HG02798 (cell line): ENCODE data around the gene FAM184A.
A peak's percentile ranks its signal among the peaks of the same experiment; 100 is the strongest.
"Not testable (repeated sequence)": the region's sequence is repeated elsewhere in the genome, so short reads cannot be mapped to it uniquely, and the experiment has no call there.

Source experiments
- ATAC-seq: cut with Tn5 transposase; IDR thresholded peaks from one replicate; pipeline ENCODE4 v1.9.1; 2021; ENCODE audit warnings: mild to moderate bottlenecking; ENCODE audit not compliant: unreplicated experiment, poor library complexity

FAM184A gene, protein sequence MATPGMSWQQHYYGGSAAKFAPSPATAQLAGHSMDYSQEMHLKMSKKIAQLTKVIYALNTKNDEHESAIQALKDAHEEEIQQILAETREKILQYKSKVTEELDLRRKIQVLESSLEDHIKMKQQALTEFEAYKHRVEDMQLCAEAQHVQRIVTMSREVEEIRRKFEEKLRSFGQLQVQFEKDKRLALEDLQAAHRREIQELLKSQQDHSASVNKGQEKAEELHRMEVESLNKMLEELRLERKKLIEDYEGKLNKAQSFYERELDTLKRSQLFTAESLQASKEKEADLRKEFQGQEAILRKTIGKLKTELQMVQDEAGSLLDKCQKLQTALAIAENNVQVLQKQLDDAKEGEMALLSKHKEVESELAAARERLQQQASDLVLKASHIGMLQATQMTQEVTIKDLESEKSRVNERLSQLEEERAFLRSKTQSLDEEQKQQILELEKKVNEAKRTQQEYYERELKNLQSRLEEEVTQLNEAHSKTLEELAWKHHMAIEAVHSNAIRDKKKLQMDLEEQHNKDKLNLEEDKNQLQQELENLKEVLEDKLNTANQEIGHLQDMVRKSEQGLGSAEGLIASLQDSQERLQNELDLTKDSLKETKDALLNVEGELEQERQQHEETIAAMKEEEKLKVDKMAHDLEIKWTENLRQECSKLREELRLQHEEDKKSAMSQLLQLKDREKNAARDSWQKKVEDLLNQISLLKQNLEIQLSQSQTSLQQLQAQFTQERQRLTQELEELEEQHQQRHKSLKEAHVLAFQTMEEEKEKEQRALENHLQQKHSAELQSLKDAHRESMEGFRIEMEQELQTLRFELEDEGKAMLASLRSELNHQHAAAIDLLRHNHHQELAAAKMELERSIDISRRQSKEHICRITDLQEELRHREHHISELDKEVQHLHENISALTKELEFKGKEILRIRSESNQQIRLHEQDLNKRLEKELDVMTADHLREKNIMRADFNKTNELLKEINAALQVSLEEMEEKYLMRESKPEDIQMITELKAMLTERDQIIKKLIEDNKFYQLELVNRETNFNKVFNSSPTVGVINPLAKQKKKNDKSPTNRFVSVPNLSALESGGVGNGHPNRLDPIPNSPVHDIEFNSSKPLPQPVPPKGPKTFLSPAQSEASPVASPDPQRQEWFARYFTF

DNA sequence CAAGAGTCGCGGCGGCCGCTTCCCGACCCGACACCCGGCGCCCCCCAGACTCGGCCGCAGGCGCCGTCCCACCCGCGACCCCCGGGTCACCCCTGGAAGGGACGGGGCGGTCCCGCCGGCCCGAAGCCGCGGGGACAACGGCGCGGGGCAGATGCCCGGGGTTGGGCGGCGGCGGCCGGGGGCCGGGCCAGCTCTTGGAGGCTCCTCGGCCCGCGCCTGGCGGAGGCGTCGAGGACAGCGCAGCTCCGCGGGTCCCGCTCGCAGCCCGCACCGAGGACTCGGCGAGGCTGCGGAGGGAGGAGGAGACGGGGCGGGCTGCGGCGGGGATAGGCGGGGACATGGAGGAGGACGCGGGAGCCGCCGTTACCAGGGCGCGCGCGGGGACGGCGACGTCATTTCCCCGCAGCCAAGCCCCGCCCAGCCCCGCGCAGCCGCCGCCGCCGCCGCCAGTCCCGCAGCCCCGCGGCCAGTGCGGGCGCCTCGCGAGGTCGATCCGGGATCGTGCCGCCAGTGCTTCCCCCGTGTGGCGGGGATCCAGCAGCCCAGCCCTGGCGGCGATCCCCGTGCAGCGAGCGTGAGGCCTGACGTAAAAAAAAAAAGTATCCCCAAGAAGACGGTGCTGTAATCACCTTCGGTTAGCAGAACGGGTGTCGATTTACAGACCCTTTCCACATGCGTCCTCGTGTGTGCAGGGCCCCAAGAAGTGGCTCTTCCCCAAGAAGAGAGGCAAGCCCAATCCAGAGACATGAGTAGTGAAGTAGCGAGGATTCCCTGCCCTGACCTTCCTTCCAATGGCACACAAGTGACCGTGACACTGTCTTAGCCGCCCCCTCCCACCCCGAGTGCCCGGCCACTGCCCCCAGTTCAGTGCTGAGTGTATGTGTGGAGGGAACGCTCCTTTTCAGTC lies at the start of gene FAM184A:
TSS of gene FAM184A (minus strand) at position 289 of the 907 bp plus-strand sequence. CDS start 365 bp downstream, outside the sequence.
- peak; percentile 72 for ATAC-seq

DNA sequence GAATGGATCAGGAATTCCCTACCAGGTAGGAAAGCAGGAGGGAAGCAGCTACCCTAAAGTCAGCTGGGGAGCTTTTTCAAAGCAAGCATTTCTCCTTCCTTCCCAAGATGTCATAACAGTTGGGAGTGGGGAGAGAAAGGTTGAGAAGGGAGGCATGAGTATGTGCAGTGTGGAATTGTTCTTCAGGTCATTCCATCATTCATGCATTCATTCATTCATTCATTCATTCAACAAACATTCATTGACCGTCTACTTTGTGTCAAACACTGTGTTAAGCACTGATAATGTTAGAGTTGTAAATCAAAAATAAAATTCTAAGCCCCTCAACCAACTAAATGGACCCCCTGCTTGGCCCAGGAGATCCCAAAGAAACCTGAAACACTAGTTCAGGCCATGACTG lies 49.2 kb upstream of the FAM184A start:
- no peak for ATAC-seq

DNA sequence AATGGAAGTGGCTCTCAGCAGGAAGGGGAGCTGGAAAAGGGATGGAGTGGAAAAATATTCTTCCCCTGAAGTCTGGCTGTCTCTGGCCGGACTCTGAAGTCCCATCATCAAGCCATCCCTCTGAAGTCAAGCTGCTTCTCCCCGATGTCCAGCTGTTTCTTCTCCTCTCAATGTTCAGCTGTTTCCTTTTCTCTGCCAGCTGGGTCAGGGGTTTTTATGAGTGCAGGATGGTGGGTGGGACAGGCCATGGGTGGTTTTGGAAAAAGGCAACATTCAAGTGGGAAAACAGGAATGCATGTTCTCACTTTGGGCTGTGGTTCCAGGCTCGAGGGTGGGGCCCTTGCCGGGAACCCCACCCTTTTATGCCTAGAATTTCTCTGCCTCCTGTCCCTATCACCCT lies 48.4 kb upstream of the FAM184A start:
- no peak for ATAC-seq

DNA sequence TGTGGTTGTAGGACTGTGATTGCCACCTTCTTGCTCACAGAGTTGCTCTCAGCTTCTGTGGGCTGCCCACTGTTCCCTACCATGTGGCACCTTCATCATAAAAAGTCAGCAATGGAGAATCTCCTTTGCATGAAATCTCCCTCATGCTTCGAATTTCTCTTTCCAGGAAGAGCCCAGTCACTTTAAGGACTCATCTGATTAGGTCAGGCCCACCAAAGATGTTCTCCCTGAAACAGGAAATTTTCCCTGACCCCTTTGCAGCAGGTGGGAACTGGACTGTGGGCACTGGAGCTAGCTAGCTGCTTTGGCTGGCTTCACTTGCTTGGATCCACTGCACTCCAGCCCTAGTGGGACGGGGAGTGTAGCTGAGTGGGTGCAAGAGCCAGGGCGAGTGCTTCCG lies 47.7 kb upstream of the FAM184A start:
- ATAC-seq, result no peak

DNA sequence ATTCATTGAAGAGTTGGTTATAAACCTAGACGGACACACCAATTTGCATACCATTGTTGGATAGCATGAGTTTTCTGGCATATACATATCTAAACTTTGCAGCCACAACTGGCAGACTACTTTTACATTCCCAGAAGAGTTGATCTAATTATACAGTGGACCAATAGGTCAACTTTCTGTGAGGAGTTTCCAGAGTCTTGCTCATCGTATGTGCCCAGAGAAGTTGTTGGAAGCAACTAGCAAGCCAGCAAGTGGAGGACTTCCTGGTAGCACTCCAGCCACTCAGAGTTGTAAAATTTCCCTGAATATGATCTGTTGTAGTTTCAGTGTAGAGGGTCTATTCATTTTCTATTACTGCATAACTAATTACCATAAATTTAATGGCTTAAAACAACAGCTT lies 47.1 kb upstream of the FAM184A start:
- ATAC-seq, result no peak

DNA sequence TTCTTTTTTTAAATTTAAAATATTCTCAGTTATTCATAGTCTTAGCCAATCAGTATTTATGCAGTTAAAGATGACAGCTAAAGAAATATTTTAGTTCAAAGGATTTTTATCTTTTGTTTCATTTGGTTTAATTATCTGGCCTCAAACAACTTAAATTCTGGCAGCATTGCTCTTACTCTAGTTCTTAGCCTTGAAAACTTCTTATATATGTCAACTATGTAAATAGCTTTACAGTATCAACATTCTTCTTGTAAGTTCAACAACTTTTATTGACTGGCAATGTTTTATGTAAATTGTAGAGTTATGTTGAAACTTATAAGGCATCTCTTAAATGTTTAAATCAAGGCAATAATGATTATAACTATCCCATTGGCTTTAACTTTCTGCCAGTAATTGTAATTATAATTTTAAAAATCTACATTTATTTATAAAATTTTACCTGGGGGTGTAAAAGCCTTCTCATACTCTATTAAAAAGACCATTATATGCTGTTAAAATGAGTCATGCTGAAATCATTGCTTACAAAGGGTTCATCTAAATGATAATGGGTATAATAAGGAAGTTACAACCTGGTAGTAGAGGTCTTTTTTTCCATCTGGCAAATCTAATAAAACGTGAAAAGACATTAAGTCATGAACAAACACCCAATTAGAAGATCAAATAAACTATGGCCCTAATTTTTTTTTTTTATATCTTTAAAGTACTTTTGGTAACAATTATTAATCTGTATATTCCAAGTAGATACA lies 45.8 kb upstream of the FAM184A start:
- no peak for ATAC-seq

DNA sequence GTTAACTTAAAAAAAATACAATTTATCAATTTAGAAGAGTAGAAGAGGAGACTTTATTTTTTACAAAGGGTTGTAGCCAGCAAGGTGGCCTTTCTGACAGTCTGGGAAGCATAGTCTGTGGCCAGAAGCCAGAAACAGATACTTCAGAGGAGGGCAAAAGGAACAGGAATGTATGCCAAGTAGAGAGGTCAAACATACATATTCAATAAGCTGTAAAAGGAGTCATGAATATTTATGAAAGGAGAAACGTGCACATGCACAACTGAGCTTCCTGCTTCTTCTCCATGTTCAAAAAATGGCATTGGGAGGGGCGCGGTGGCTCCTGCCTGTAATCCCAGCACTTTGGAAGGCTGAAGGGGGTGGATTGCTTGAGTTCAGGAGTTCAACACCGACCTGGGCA lies 43.9 kb upstream of the FAM184A start:
- ATAC-seq, result no peak

DNA sequence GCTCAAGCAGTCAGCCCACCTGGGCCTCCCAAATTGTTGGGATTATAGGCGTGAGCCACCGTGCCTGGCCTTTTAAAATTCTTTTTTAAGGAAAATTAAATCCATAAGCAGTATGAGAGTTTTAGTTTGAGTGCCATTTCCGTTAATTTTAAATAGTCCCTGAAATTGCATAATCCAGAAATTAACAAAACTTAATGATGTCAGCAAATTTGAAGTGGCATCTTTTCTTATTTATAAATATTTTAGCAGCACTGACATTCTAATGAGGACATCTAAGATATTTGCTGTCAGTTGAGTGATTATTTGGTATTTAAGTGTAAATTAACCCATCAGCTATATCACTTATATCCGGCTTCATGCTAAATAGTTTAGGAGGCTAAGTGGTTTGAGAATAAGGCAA lies 42.9 kb upstream of the FAM184A start:
- no peak for ATAC-seq

DNA sequence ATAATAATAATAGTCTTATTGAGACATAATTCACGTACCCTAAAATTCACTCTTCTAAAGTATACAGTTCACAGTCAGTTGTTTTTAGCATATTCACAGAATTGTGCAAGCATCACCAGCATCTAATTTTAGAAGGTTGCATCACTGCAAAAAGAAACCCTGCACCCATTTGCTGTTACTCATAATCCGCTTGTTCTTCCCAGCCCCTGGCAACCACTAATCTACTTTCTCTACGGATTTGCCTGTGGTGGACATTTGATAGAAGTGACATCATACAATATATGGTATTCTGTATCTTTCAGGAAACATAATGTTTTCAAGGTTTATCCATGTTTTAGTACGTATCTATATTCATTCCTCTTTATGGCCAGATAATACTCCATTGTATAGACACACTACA lies 41.5 kb upstream of the FAM184A start:
- ATAC-seq, result no peak

DNA sequence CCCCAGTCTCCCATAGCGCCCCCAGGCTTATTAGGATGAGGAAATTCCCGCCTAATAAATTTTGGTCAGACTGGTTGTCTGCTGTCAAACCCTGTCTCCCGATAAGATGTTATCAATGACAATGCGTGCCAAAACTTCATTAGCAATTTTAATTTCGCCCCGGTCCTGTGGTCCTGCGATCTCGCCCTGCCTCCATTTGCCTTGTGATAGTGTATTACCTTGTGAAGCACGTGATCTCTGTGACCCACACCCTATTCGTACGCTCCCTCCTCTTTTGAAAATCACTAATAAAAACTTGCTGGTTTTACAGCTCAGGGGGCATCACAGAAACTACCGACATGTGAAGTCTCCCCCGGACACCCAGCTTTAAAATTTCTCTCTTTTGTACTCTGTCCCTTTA lies 40.6 kb upstream of the FAM184A start:
- not testable (repeated sequence) for ATAC-seq

DNA sequence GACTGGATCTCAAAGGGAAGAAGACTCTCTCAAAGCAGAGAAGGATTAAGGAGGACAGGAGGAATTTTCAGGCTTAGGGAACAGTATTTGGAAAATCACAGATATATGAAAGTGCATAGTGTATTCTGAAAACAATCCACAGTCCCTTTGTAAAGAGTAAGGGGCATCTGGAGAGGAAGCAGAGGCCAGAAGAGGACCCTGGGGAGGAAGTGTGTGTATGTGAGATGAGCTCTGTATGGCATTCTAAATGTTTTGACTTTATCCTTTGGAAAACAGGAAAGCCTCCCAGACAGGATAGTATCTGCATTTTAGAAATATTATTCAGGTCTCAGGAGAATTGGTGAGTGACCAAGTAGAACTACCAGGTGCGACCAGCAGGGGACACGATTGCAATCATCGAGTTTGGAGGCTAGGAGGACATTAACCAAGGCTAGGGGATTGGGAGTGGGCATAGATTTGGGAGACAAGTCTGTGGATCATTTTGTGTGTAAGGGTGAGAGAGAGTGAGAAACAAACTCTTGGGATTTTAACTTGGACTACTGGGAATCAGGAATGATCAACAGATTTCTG lies 38.3 kb upstream of the FAM184A start:
- ATAC-seq, result no peak

DNA sequence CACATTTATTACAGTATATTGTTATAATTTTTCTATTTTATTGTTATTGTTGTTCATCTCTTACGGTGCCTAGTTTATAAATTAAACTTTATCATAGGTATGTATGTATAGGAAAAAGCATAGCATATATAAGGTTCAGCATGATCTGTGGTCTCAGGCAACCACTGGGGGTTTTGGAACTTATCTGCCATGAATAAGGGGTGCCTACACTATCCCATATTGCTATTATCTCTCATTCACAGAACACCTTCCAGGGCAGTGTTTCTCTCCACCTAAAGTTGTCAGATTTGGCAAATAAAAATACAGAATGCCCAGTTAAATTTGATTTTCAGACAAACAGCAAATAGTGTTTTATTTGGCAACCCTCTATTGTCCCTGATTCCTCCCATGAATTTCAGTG lies 35.5 kb upstream of the FAM184A start:
- ATAC-seq, result no peak

DNA sequence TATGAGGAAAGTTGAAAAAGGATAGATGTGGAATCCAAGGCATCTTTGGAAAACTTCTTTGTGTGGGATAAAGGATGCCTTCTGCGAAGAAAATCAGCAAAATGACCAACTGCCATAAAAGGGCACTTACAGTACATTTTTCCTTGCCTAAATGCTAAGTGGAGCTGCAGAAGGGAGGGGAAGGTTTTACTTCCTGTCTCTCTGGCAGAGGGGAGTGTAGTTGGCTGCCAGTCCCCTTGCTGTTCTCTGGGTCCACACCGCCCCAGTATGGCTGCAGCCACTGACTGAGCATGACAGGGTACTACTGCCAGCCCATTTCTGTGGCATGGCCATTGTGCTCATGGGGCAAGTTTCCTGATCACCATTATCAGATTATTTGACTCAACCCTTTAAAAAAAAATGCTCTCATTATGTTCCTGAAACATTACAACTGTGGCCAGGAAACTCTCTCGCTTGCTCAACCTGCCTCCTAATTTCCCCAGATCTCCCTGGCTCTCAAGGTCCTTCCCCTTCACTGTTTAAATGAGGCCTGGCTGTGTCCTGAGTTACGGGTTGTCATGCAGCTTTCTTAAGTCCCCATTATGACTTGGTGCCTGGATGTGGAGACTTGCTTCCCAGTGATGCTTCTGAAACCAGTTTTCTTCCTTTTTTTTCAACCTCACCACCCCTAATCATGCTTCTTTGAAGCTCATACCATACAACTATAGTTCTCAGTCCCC lies 34.5 kb upstream of the FAM184A start:
- ATAC-seq, result no peak

DNA sequence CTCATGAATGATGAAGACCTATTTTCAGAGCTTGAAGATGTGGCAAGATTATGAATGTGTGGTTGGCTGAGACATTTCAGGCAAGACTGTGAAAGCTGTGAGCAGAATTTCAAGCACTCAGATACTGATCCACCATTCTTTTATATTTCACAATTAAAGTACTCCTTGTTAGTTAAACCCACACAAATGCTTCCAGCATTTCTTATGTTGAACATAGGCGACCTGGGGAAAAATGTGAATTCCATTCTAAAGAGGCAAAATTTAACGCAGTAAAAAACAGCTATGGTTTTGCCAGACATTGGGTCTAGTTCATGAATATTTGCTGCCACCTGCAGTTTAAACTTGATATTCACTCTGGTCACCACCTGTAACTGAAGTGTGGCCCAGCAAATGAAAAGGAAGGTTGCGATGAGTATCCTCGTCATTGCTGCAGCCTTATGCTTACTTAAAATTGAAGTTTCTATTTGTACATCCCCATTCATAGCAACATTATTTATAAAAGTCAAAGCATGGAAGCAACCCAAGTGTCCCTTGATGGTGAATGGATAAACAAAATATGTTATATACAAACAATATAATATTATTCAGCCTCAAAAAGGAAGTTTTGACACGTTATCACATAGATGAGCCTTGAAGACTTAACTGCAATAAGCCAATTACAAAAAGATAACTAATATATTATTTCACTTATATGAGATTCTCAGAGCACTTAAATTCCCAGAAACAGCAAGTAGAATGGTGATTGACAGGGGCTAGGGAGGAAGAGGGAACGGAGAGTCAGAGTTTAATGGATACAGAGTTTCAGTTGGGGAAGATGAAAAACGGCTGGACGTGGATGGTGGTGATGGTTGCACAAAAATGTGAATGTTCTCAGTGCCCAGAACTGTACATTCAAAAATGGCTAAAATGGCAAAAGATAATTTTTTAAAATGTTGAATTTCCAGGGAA lies 32.4 kb upstream of the FAM184A start:
- peak; percentile 89 for ATAC-seq

DNA sequence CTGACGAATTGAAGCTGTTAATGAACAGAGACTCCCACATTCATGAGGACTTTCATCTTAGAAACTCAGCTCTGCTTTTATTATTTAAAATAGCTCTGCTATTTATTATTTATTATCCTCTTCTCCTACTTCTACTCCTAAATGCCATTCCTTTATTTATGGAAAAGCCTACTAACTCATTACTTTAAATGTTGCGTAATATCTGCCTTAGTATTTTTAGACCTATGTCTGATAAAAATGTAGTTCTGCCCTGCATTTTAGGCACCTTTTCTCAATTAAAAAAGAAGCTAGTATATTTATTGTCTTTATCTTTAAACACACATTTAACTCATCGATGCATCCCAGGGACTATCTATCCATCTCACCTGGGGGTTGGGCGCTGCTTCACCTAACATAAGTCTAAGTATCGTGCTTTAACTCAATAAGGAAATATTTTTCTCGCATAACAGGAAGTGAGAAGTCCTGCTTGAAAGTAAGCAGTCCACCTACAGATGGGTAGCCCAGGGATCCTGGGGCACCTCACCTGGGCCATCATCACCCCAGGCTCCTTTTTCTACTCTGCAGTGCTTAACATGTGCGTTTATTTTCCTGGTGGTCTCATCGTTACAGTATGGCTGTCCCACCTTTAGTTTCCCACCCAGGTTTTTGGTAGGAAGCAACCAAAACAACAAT lies 31.3 kb upstream of the FAM184A start:
- no peak for ATAC-seq

DNA sequence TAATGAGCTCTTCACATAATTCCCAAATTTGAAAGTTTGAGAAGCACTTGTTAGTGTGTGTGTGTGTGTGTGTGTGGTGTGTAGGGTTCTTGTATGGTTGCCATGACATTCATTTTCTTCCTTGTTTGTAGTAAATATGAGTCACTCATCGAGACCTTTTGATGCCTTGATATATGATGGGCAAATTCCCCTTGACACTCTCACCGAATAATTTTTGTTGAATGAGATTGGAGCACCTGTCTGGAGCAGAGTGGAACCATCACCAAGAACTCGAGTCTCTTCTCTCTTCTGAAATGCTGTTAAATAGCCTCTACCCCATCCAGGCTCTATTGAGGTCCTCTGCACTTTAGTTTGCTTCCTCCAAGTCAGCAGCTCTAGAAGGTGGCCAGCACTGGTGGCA lies 29.6 kb upstream of the FAM184A start:
- no peak for ATAC-seq

DNA sequence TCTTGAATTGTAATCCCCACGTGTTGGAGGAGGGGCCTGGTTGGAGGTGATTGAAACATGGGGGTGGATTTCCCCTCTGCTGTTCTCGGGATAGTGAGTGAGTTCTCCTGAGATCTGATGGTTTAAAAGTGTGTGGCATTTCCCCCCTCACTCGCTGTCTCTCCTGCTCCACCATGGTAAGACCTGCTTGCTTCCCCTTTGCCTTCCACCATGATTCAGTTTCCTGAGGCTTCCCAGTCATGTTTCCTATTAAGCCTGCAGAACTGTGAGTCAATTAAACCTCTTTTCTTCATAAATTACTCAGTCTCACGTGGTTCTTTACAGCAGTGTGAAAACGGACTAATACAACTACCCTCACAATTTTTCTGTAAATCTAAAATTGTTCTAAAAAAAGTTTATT lies 26.8 kb upstream of the FAM184A start:
- ATAC-seq, result no peak
